Hematopoietic multipotent progenitor cell treated with erythropoietin and hydrocortisone succinate and interleukin-3 and kit ligand, for 6 days (in vitro differentiated cells): ENCODE measurements around the gene MLIP.

Source experiments
- DNase-seq: peaks from one replicate; pipeline ENCODE4 v3.0.0-alpha.2; 2015

MLIP gene

GRCh38 chr6:54096811-54097210 is 14.4 kb upstream of the MLIP start:
- no peak for DNase-seq

- DNase-seq, result no peak
Measured at GRCh38 chr6:54097753-54098152, 13.5 kb upstream of the MLIP start.

DNA sequence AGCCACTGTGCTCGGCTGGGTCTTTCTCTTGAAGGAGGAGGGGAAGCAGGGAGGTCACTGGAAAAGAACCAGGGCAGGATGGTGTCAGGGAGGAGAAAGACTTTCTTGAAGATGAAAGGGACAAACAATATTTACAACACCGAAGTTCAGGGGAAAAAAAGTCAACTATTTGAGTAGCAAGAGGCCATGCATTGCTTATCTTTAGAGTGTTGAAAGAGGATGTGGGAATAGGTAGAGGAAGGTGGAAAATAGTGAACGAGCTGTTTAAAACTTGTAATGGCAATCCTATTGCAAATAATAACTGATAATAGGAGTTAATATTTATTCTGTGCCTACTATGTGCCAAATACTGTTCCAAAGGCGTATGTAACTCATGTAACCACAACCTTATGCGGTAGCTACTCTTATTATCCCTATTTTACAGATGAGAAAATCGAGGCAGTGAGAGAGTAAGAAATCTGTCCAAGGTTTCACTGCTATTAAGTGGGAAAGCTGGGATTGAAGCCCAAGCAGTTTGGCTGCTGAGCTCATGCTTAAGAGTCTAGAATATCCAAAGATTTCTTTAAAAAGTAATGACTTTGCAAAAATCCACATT is 12.7 kb upstream of the MLIP start:
- no peak for DNase-seq

DNA sequence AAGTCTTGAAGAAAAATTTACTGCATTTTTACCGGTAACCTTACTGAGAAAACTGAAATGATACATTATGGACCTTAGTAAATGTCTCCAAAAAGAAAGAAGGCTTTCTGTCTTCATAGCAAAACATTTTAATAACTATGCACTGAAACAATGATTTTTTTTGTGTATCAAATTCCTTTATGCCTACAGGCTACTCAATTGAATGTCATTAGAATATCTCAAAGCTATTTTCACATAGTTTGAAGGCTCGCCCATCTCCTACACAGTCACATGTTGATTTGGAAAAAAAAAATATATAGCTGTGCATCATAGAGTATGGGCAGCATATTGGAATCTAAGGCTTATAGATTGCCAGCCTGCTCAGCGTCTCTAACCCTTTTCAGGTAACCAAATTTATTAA is 12.0 kb upstream of the MLIP start:
- no peak for DNase-seq

GRCh38 chr6:54100411-54101006 is 10.7 kb upstream of the MLIP start:
- DNase-seq, result no peak

DNA sequence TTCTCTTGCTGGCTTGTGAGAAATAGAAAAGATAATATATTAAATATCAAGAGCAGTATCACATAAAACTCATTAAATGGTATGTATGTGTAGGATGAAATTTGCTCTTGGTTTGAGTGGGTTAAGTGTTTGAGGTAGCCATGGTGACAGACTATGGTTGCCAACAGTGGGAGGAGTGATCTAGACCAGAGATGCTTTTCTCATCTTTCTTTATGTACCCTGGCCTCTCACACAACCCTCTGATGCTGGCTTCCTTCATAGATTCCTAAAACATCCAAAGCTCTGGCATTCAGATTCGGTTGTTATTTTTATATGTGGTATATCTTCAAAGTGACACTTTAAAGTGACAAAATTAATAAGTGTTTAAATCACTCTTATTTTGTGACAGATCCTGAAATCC is 9.0 kb upstream of the MLIP start:
- no peak for DNase-seq

DNA sequence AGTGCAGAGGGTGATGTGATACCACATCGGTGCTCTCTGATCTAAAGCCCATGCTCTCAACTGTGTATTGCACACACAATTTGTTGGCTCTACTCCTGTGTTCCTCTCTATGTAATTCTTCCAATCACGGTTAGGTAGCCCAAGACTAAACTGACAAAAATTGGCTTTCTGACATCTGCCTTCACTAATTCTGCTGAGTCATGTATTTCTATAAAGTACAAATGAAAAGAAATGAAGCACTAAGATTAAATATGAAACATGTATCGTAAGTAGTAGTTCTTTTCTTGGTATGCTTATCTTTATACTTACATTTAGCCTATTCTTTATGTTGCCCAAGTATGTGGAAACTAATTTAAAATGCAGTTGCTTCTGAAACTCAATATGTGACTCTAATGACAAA is 7.7 kb upstream of the MLIP start:
- DNase-seq, result no peak

- no peak for DNase-seq
Measured at GRCh38 chr6:54106727-54107126, 4.5 kb upstream of the MLIP start.

DNA sequence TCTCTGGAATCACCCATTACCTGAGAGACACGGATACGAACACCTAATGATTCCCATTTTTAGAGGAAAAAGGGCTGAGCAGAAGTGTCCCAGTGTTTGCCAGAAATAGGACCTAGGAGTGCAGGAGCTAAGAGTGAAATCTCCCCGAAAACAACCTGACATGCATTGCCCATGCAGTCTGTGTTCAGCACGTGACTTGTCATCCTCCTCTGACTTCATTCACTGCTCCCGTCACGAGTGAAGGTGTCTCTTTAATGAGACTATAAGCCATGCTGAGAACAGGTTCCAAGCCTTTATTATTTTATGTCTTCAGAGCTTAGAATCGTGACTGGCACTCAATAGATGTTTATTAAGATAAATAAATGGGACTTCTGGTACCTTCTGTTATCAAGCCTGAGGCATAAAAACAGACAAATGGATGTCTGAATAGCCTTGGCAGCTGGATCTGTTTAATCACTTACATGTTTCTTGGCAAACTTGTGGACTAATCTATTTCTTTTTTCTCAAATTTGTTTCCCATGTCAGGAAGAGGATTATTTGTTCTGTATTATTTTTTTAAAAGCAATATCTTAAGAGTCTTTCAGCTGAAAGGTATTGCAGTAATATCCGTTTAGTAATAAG is 3.7 kb upstream of the MLIP start:
- DNase-seq, result no peak

DNA sequence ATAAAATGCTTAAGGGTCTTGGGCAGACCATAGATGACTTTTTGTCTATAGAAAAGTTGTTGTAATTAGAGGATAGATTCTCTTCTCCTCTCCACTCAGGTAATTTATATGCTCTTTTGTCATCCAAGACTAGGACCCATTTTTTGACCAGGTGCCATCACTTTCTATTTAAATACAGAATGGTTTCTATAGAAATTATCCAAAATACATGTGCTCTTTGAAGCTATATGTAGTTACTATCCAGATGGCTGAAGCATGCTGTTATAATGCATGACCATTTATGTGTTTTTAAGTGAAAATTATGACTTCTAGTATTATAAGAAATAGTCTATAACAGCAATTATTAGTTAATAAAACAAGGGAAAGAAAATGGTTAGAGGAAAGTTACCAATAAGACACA is 3.0 kb upstream of the MLIP start:
- no peak for DNase-seq

GRCh38 chr6:54109586-54109985 is 1.7 kb upstream of the MLIP start:
- no peak for DNase-seq

GRCh38 chr6:54112151-54112650 is 958 bp downstream of the MLIP start:
- no peak for DNase-seq

GRCh38 chr6:54114991-54115390 is 3.7 kb downstream of the MLIP start:
- DNase-seq, result no peak

- DNase-seq, result no peak
Measured at GRCh38 chr6:54115966-54116365, 4.7 kb downstream of the MLIP start.

DNA sequence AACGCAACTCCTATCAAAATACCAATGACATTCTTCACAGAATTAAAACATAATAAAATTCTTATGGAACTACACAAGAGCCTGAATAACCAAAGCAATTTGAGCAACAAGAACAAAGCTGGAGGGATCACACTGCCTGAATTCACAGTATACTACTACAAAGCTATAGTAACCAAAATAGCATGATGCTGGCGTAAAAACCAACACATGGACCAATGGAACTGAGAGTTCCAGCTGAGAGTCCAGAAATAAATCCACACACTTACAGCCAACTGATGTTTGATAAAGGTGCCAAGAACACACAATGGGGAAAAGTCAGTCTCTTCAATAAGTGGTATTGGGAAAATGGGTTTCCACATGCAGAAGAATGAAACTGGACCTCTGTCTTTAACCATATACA is 6.9 kb downstream of the MLIP start:
- no peak for DNase-seq

DNA sequence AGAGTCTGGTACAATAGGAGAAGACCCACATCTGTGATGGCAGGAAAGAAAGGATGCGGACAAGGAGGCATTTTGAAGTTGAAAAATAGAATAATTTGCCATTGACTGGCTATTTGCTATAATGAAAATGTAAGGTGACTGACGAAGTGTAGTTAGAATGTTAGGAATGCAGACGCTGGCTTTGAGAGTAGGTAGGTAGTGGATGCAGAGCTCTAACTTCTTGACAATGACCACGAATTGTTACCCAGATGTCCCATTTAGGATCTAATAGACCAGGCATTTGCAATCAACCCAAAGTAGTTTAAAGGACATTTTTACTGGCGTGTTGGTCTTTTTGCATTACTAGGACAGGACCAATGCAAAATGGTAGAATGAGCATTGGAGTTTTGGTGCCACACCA is 14.2 kb downstream of the MLIP start:
- no peak for DNase-seq

GRCh38 chr6:54130179-54130578 is 18.9 kb downstream of the MLIP start:
- no peak for DNase-seq

- no peak for DNase-seq
Measured at GRCh38 chr6:54132587-54132986, 21.3 kb downstream of the MLIP start.

DNA sequence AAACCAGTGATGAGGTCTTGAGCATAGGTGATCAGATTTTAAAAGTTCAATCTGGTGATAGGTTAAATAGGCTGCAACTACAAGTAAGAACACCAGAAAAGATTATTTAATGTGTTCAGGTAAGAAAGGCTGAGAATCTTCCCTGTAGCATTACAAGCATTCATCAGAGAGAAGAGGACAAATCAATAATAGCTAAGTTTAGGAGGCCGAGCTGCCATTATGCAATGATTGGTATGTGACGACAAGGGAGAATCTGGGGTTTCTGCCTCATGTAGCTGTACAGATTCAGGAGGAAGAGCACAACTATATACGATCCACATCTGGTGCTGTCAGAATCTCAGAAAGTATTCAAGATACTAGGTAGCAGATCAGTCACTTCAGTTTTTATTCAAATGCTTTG is 21.9 kb downstream of the MLIP start:
- no peak for DNase-seq

DNA sequence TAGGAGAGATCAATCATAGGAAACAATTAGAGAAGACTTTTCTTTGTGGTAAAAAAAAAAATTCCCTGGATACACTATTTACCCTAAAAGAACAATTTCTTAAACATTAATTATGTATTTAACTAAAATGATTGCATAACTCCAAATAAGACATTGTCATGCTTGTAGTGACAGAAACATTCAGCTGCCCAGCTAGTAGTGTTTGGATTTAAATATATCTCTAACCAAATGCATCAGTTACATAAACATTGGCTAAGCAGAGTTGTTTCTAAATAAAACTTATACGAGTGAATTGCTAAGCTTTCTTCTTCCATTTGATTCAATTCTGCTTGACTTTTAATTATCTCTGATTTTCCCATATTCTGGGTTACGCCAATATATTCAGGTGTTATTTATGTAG is 23.7 kb downstream of the MLIP start:
- DNase-seq, result no peak

- DNase-seq, result no peak
Measured at GRCh38 chr6:54135665-54136369, 24.6 kb downstream of the MLIP start.

DNA sequence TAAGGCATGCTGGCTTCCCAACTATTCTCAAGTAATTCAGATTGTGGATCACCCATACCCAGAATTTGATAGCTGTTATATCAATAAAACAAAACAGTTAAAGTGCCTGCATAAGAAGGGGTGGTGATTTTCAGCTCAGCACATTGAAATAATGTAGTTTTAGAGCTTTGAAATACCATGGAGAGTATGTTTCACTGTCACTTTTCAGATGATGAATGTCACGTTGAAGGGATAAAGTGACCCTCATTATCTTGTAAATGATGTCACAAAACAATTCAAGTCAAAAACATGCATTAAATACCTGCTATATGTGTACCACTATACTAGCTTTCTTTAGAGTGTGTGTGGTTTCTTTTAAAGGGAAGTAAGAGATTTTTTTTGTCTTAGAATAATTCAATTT is 27.6 kb downstream of the MLIP start:
- no peak for DNase-seq

DNA sequence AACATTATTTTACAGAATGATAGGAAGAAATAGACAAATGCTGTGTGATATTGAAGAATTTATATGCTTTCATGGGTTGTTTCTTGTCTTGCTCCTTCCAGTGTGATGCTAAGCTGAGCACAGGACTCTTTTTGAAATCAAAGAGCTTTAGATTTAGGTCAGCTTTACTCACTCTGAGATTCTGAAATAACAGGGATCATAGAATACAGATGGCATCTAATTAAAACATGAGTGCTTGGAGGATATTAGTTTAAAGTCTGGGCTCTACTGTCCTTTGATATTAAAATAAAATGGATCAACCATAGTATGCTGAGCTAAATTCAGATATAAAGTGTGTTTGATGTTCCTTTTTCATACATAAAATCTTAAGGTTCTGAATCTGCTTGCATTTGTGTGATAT is 29.6 kb downstream of the MLIP start:
- DNase-seq, result no peak

DNA sequence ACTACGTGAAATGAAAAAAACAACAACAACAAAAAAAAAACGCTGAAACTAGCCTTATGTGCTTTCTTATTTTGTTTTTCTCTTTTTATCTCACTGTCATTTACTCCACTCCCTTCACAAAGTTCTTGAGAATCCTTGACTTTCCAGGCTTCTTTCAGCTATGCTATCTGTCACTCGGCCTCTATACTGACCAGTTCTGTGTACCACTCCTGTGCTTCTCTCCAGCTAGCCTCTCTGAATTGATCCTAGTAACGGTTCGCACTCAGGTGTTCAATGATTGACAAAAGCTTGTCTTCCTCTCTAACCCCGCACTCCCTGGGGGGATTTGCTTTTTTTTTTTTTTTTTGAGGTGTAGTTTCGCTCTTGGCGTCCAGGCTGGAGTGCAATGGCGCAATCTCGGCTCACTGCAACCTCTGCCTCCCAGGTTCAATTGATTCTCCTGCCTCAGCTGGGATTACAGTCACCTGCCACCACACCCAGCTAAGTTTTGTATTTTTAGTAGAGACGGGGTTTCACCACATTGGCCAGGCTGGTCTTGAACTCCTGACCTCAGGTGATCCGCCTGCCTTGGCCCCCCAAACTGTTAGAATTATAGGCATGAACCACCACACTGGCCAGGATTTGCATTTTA is 31.8 kb downstream of the MLIP start:
- no peak for DNase-seq
